ENCODE data around the gene VSX2. TPM values are rescaled to one million over a fixed set of nuclear protein-coding genes. Genes with fewer than 3 reads are reported as not detected.

Gene VSX2
- polyA plus RNA-seq, 1 donor from 2014 or later = not detected

GRCh38 chr14:74208642-74209041, 30.6 kb upstream of the VSX2 start:
- TF ChIP-seq EP300 (conservative IDR thresholded peaks at IDR 0.05; ENCODE audit: poor library complexity, severe bottlenecking) (no peak), TAF1 (IDR thresholded peaks at IDR 0.05; ENCODE audit: low read depth) (no peak), REST (IDR thresholded peaks at IDR 0.05; ENCODE audit: borderline replicate concordance) (no peak), EZH2 (IDR thresholded peaks at IDR 0.05; ENCODE audit: borderline replicate concordance, insufficient read depth, low read length, poor library complexity, severe bottlenecking) (no peak), RAD21 (conservative IDR thresholded peaks at IDR 0.05) (no peak), POLR2AphosphoS5 (IDR thresholded peaks at IDR 0.05) (no peak), CTCF (IDR thresholded peaks at IDR 0.05; ENCODE audit: poor library complexity, severe bottlenecking) (no peak), MXI1 (conservative IDR thresholded peaks at IDR 0.05; ENCODE audit: poor library complexity, severe bottlenecking) (no peak), SMC3 (conservative IDR thresholded peaks at IDR 0.05; ENCODE audit: poor library complexity) (no peak)
- Histone ChIP-seq H3K27ac (ENCODE audit: low read length) (no peak overlapping the region), H3K4me2 (ENCODE audit: low read length) (no peak overlapping the region)

GRCh38 chr14:74211945-74212580, 27.2 kb upstream of the VSX2 start:
- Histone ChIP-seq H3K4me3 (ENCODE audit: low read length) (no peak overlapping the region), H3K9ac (ENCODE audit: low read length) (no peak overlapping the region), H3K79me2 (replicated peaks; ENCODE audit: insufficient read depth, low read length) (no peaks in the 10 kb centered on the region), H3K27me3 (ENCODE audit: insufficient read depth, low read depth, low read length) (no peaks in the 10 kb centered on the region), H3K4me2 (ENCODE audit: low read length) (no peak overlapping the region), H2AFZ (ENCODE audit: low read depth, low read length) (no peak overlapping the region), H3K9me3 (ENCODE audit: low read length) (no peaks in the 10 kb centered on the region), H3K27ac (ENCODE audit: low read length) (no peak overlapping the region), H4K20me1 (ENCODE audit: insufficient read depth) (no peaks in the 10 kb centered on the region), H3K9me2 (ENCODE audit: insufficient read depth, low read length) (no peaks in the 10 kb centered on the region), H3F3A (ENCODE audit: insufficient read depth, low read length, poor library complexity, severe bottlenecking) (no peaks in the 10 kb centered on the region), H3K36me3 (ENCODE audit: insufficient read depth, low read length) (no peaks in the 10 kb centered on the region)
- no peak for TF ChIP-seq SMC3 (conservative IDR thresholded peaks at IDR 0.05; ENCODE audit: poor library complexity)
- TF ChIP-seq TAF1 (IDR thresholded peaks at IDR 0.05; ENCODE audit: low read depth) = no peak
- TF ChIP-seq RAD21 (conservative IDR thresholded peaks at IDR 0.05) = no peak
- TF ChIP-seq EZH2 (IDR thresholded peaks at IDR 0.05; ENCODE audit: borderline replicate concordance, insufficient read depth, low read length, poor library complexity, severe bottlenecking) = no peak
- no peak for TF ChIP-seq REST (IDR thresholded peaks at IDR 0.05; ENCODE audit: borderline replicate concordance)
- no peak for TF ChIP-seq CTCF (IDR thresholded peaks at IDR 0.05; ENCODE audit: poor library complexity, severe bottlenecking)
- TF ChIP-seq EP300 (conservative IDR thresholded peaks at IDR 0.05; ENCODE audit: poor library complexity, severe bottlenecking) = no peak
- no peak for TF ChIP-seq POLR2AphosphoS5 (IDR thresholded peaks at IDR 0.05)
- TF ChIP-seq MXI1 (conservative IDR thresholded peaks at IDR 0.05; ENCODE audit: poor library complexity, severe bottlenecking) = no peak

More at GRCh38 chr14:74208642-74209041, 30.6 kb upstream of the VSX2 start:
- Histone ChIP-seq H3K79me2 (replicated peaks; ENCODE audit: insufficient read depth, low read length) (no peaks in the 10 kb centered on the region), H2AFZ (ENCODE audit: low read depth, low read length) (no peak overlapping the region), H4K20me1 (ENCODE audit: insufficient read depth) (no peaks in the 10 kb centered on the region), H3K9me3 (ENCODE audit: low read length) (no peaks in the 10 kb centered on the region), H3K27me3 (ENCODE audit: insufficient read depth, low read depth, low read length) (no peaks in the 10 kb centered on the region), H3K9ac (ENCODE audit: low read length) (no peak overlapping the region), H3K9me2 (ENCODE audit: insufficient read depth, low read length) (no peaks in the 10 kb centered on the region), H3K4me3 (ENCODE audit: low read length) (peak overlapping the region; percentile 13), H3K36me3 (ENCODE audit: insufficient read depth, low read length) (no peaks in the 10 kb centered on the region), H3F3A (ENCODE audit: insufficient read depth, low read length, poor library complexity, severe bottlenecking) (no peaks in the 10 kb centered on the region)

All from neural cell (in vitro differentiated cells).